GM12878 (cell line): ENCODE results near the gene OR2L13. TPM values are rescaled to one million over a fixed set of nuclear protein-coding genes. Genes with fewer than 3 reads are reported as not detected.

Experiments used
- ATAC-seq: fragments of 200-7000 bp; cut with Tn5 transposase; 3 replicates; pipeline ENCODE4 v1.9.1; 2020; ENCODE audit warnings: mild to moderate bottlenecking, moderate library complexity
- BruUV-seq: library from RNA; stranded (reverse); fragments of 400-500 nt; replicated peaks from 2 replicates; lab custom pipeline; 2021; lab: Mats Ljungman, UMichigan
- CTCF ChIA-PET: fragments of 300-600 bp; sonication (Branson Sonifier 250); formaldehyde crosslinking; extraction: SDS; loops from one replicate; lab custom pipeline; 2021; ENCODE audit warnings: inconsistent platforms; lab: Yijun Ruan, JAX
- POLR2A ChIA-PET: fragments of 350-600 bp; formaldehyde crosslinking; extraction: SDS; loops from one replicate; lab custom pipeline; 2021; ENCODE audit warnings: inconsistent platforms; lab: Charles Lee
- RAD21 ChIA-PET: fragments of 300-600 bp; sonication (Branson Sonifier 250); formaldehyde crosslinking; loops from one replicate; lab custom pipeline; 2023; ENCODE audit warnings: antibody characterized with exemption; ENCODE audit not compliant: unreplicated experiment; lab: Charles Lee
- SMC1A ChIA-PET: fragments of 300-600 bp; sonication (Branson Sonifier 250); formaldehyde crosslinking; loops from one replicate; lab custom pipeline; 2023; ENCODE audit not compliant: unreplicated experiment, uncharacterized antibody; lab: Charles Lee
- DNase-seq: peaks from one replicate; pipeline ENCODE4 v3.0.0-alpha.2; 2011; ENCODE audit warnings: low read depth, low spot score
- FAIRE-seq: peaks from 3 replicates; lab custom pipeline; 2011; peaks lifted over from hg19 to GRCh38; lab: Jason Lieb, UNC
- H2AFZ ChIP-seq: 2 replicates; pipeline ENCODE4 v1.6.0; 2011; ENCODE audit warnings: low read depth, low read length, control low read depth; ENCODE audit not compliant: control insufficient read depth
- H3K27ac ChIP-seq: 2 replicates; pipeline ENCODE4 v1.5.1; 2011; ENCODE audit warnings: control low read depth; ENCODE audit not compliant: control insufficient read depth, insufficient read depth
- H3K27me3 ChIP-seq, 2 experiments: replicated peaks in 1 of 2; 2 replicates each; pipeline versions ENCODE4 v1.6.0 to v1.6.1; 2011; ENCODE audit warnings: low read length in 1 of 2; ENCODE audit not compliant: control insufficient read depth in 2 of 2, insufficient read depth in 2 of 2
- H3K36me3 ChIP-seq, 2 experiments: 2 replicates each; pipeline ENCODE4 v1.5.1; 2011; ENCODE audit warnings: low read length in 1 of 2; ENCODE audit not compliant: control insufficient read depth in 2 of 2, insufficient read depth in 2 of 2
- H3K4me1 ChIP-seq: 2 replicates; pipeline ENCODE4 v1.6.1; 2011; ENCODE audit warnings: mild to moderate bottlenecking, low read length, moderate library complexity, mixed read lengths; ENCODE audit not compliant: control insufficient read depth, insufficient read depth
- H3K4me2 ChIP-seq: 2 replicates; pipeline ENCODE4 v1.6.0; 2011; ENCODE audit warnings: control low read depth; ENCODE audit not compliant: control insufficient read depth, insufficient read depth
- H3K4me3 ChIP-seq: fragments of 200-600 bp; sonication (generic); 2 replicates; pipeline ENCODE4 v1.5.1; 2016
- H3K79me2 ChIP-seq: 2 replicates; pipeline ENCODE4 v1.6.0; 2011; ENCODE audit warnings: low read length; ENCODE audit not compliant: control insufficient read depth, insufficient read depth
- H3K9ac ChIP-seq: 2 replicates; pipeline ENCODE4 v1.8.0; 2011; ENCODE audit warnings: low read length, control low read depth, mixed read lengths; ENCODE audit not compliant: control insufficient read depth, insufficient read depth
- H3K9me3 ChIP-seq: replicated peaks from 3 replicates; pipeline ENCODE4 v1.5.1; 2011; ENCODE audit warnings: mild to moderate bottlenecking, low read length; ENCODE audit not compliant: control insufficient read depth, insufficient read depth
- H4K20me1 ChIP-seq: 2 replicates; pipeline ENCODE4 v1.6.0; 2011; ENCODE audit not compliant: control insufficient read depth, insufficient read depth
- BMI1 ChIP-seq: fragments of 450-650 bp; IDR thresholded peaks from 2 replicates; pipeline ENCODE4 v1.6.1; 2016; ENCODE audit warnings: mild to moderate bottlenecking, moderate library complexity, borderline replicate concordance
- CBX5 ChIP-seq: sonication (generic); IDR thresholded peaks from 2 replicates; pipeline ENCODE4 v1.6.1; 2016; ENCODE audit warnings: low read depth, moderate library complexity, mild to moderate bottlenecking, inconsistent platforms
- FOS ChIP-seq: IDR thresholded peaks from 3 replicates; pipeline ENCODE4 v1.6.1; 2011; ENCODE audit warnings: borderline replicate concordance; ENCODE audit not compliant: insufficient read length; ENCODE audit errors: extremely low read depth
- GABPA ChIP-seq: IDR thresholded peaks from 2 replicates; pipeline ENCODE4 v1.6.1; 2014; ENCODE audit warnings: antibody characterized with exemption, low read depth, mild to moderate bottlenecking, inconsistent platforms
- HDAC2 ChIP-seq: fragments of 200-600 bp; sonication (generic); IDR thresholded peaks from 2 replicates; pipeline ENCODE4 v1.6.1; 2017
- POLR2AphosphoS5 ChIP-seq: IDR thresholded peaks from 2 replicates; pipeline ENCODE4 v1.6.1; 2011; ENCODE audit warnings: mild to moderate bottlenecking, low read length, inconsistent platforms
- POU2F2 ChIP-seq: IDR thresholded peaks from 3 replicates; pipeline ENCODE4 v1.6.1; 2011; ENCODE audit warnings: low read depth, mild to moderate bottlenecking, low read length, borderline replicate concordance
- RAD21 ChIP-seq: IDR thresholded peaks from 2 replicates; pipeline ENCODE4 v1.6.1; 2011; ENCODE audit warnings: mild to moderate bottlenecking, low read depth, low read length, moderate library complexity; ENCODE audit not compliant: insufficient read depth
- RELA ChIP-seq: fragments of 450-650 bp; IDR thresholded peaks from 2 replicates; pipeline ENCODE4 v1.8.0; 2014; ENCODE audit warnings: borderline replicate concordance; ENCODE audit not compliant: partially characterized antibody
- RUNX3 ChIP-seq: IDR thresholded peaks from 2 replicates; pipeline ENCODE4 v1.6.1; 2012; ENCODE audit warnings: low read length, inconsistent platforms
- SIN3A ChIP-seq: IDR thresholded peaks from 2 replicates; pipeline ENCODE4 v1.6.1; 2012; ENCODE audit warnings: low read depth, low read length, improper control_type of control experiment
- SMC3 ChIP-seq: IDR thresholded peaks from 2 replicates; pipeline ENCODE4 v1.6.1; 2011; ENCODE audit warnings: low read length, improper control_type of control experiment, borderline replicate concordance
- TCF3 ChIP-seq: IDR thresholded peaks from 2 replicates; pipeline ENCODE4 v1.6.1; 2012; ENCODE audit warnings: low read depth, mild to moderate bottlenecking, low read length, borderline replicate concordance; ENCODE audit not compliant: insufficient read depth
- ZNF24 ChIP-seq: fragments of 450-650 bp; IDR thresholded peaks from 2 replicates; pipeline ENCODE4 v1.6.1; 2017; ENCODE audit warnings: antibody characterized with exemption, mild to moderate bottlenecking
- WGBS: methylation state at CpG from one replicate; pipeline ENCODE4 v1.1.6; 2016; ENCODE audit warnings: low lambda C conversion rate; ENCODE audit not compliant: insufficient replicate concordance, insufficient coverage; ENCODE audit errors: missing lambda C conversion rate; 5-methylcytosine and 5-hydroxymethylcytosine counted together
- in situ Hi-C: fragments of 300-500 bp; cut with MboI; formaldehyde crosslinking; loops from 9 replicates; pipeline ENCODE4 v1.14.3; 2018; ENCODE audit warnings: mixed read lengths
- intact Hi-C: fragments of 100-400 bp; cut with micrococcal nuclease; formaldehyde crosslinking; loops from one replicate; pipeline ENCODE4 v1.14.2; 2022; ENCODE audit not compliant: unreplicated experiment
- polyA plus RNA-seq, 11 experiments: library from polyadenylated mRNA; depleted of rRNA in 4 of 11; unstranded in 6 of 11; stranded (reverse) in 5 of 11; fragments of >200 nt; fragmentation: Nextera tagmentation in 4 of 11; fragmentation: Illumina TruSeq in 1 of 11; extraction: Ambion mirVana in 4 of 11; extraction: Trizol in 1 of 11; gene quantifications; 1 replicate in 1 of 11; 2 replicates in 10 of 11; pipeline versions ENCODE4 v1.2.1 to v1.2.3, GENCODE V29; 2011 to 2016; ENCODE audit warnings: inconsistent platforms in 2 of 11, missing spikeins in 2 of 11, low read depth in 1 of 11
- total RNA-seq, 4 experiments: library from RNA; depleted of rRNA in 3 of 4; stranded (reverse); fragments of >200 nt in 3 of 4; fragmentation: Illumina TruSeq in 1 of 4; extraction: Trizol in 1 of 4; gene quantifications; 2 replicates each; pipeline versions ENCODE4 v1.2.1 to v1.2.3, GENCODE V29; 2013 to 2021
- TF ChIP-seq, protein P1 (sequence below): IDR thresholded peaks from 2 replicates; pipeline ENCODE4 v1.6.1; 2012; ENCODE audit warnings: low read length, inconsistent platforms

The OR2L13 gene
- total and polyA plus RNA-seq, 10 of the 15 experiments (the other 5 are each of a cell fraction or from before 2014, with no cell fraction given) = not detected

- TF ChIP-seq FOS (no peak), HDAC2 (no peak), RAD21 (no peak), SIN3A (no peak)
- TF ChIP-seq, all 136 proteins: peak for 0
These were observed at the start of gene OR2L13 (continued) for GRCh38 chr1:248094884-248095283.

DNA sequence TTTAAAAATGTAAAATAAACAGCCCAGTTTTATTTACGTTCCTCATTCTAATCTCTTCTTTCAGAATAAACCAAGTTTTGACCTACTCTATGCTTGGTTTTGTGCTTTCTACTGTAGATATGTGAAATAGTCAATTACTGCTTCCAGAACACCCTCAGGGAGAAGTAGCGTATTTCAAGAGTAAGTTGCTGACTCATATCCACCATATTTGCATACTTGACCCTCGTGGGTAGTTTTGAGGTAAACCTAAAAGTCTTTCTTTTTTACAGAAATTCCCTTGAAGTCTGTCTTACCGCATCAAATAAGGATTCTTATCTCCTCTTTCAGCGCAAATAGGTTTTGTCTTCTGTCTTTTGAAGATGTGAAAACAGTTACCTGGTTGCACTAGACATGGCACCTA is 49.8 kb upstream of the OR2L13 start:
- in situ Hi-C loops (no loop called here), intact Hi-C loops (no loop called here)
- ChIA-PET SMC1A (no interaction called here), CTCF (no interaction called here), RAD21 (no interaction called here), POLR2A (no interaction called here)
- H3K27ac ChIP-seq = no peak overlapping the region
- no peaks in the 10 kb centered on the region for H4K20me1 ChIP-seq
- DNase-seq = no peak
- no peaks in the 10 kb centered on the region for H3K9me3 ChIP-seq
- no peak overlapping the region for H3K4me2 ChIP-seq
- peak; percentile 61 for ATAC-seq
- no peaks in the 10 kb centered on the region for H3K4me1 ChIP-seq
- no peaks in the 10 kb centered on the region for H3K79me2 ChIP-seq
- no peak overlapping the region for H3K9ac ChIP-seq
- no peak overlapping the region for H2AFZ ChIP-seq
- BruUV-seq = no TSS peak
- no peaks in the 10 kb centered on the region for H3K27me3 ChIP-seq
- peak; percentile 7 for FAIRE-seq
- H3K36me3 ChIP-seq = no peaks in the 10 kb centered on the region
- peak; percentile 54; the same call in 1 of the 3 replicates for TF ChIP-seq POU2F2
- no peak for TF ChIP-seq SMC3
- 0 out of 2 replicates have a peak, but pooled peaks have one; percentile 32 for TF ChIP-seq RUNX3
- TF ChIP-seq GABPA = no peak
- H3K4me3 ChIP-seq = no peak overlapping the region
- 3% methylated on average over 5 of the region's 5 CpGs for WGBS

DNA sequence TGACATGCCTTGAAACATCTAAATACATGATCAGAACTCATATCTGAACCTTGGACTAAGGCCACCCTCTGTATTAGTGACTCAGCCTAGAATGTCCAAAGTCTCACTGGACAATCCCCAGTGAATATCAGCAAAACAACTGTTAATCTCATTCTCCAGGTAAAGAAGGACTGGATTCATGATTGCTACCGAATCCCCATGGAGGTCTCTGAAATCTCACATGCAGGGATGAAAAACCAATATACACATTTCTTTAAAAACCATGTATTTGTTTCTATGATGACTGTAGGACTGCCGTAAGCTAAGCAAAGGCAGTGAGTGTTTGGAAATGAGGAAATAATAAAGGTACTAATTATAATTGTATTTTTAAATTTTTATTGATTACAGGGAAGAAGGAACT is 48.4 kb upstream of the OR2L13 start, which contains the start of gene OR2L3:
OR2L3 (plus strand) TSS at position 301 of the 400 bp plus-strand sequence. CDS start 13,846 bp downstream, outside the sequence.
- Histone ChIP-seq H3K79me2 (no peaks in the 10 kb centered on the region), H3K9ac (no peak within 1 kb of the TSS), H3K36me3 (no peaks in the 10 kb centered on the region), H4K20me1 (no peaks in the 10 kb centered on the region), H3K27ac (no peak within 1 kb of the TSS), H3K9me3 (no peaks in the 10 kb centered on the region), H3K27me3 (no peaks in the 10 kb centered on the region), H3K4me3 (no peak within 1 kb of the TSS), H2AFZ (no peak within 1 kb of the TSS), H3K4me1 (no peaks in the 10 kb centered on the region), H3K4me2 (no peak within 1 kb of the TSS)
- ATAC-seq (no peak), FAIRE-seq (no peak), DNase-seq (no peak)
- ChIA-PET POLR2A (no interaction called here), RAD21 (no interaction called here), CTCF (no interaction called here), SMC1A (no interaction called here)
- WGBS = 23% methylated on average over 2 of the region's 2 CpGs
- no peak for TF ChIP-seq TCF3
- TF ChIP-seq ZNF24 = no peak
- no peak for TF ChIP-seq CBX5
- TF ChIP-seq POLR2AphosphoS5 = no peak
- TF ChIP-seq RELA = no peak
- TF ChIP-seq, protein P1, sequence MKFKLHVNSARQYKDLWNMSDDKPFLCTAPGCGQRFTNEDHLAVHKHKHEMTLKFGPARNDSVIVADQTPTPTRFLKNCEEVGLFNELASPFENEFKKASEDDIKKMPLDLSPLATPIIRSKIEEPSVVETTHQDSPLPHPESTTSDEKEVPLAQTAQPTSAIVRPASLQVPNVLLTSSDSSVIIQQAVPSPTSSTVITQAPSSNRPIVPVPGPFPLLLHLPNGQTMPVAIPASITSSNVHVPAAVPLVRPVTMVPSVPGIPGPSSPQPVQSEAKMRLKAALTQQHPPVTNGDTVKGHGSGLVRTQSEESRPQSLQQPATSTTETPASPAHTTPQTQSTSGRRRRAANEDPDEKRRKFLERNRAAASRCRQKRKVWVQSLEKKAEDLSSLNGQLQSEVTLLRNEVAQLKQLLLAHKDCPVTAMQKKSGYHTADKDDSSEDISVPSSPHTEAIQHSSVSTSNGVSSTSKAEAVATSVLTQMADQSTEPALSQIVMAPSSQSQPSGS = no peak
- no peak for TF ChIP-seq BMI1
- no TSS peak for BruUV-seq
- intact Hi-C loops (no loop called here), in situ Hi-C loops (no loop called here)
